ENCODE data around the gene IRS1.

The IRS1 gene

GRCh38 chr2:226818930-226819329 is 19.3 kb upstream of the IRS1 start:
- DNase-seq, result no peak

- no peak for DNase-seq
Observed at GRCh38 chr2:226813148-226813701, 13.6 kb upstream of the IRS1 start.

- DNase-seq, result no peak
Observed at GRCh38 chr2:226803410-226803809, 3.8 kb upstream of the IRS1 start.

GRCh38 chr2:226802573-226802972 is 3.0 kb upstream of the IRS1 start:
- DNase-seq, result peak; percentile 29

- peak; percentile 60 for DNase-seq
Observed at GRCh38 chr2:226800941-226801784, 1.5 kb upstream of the IRS1 start.

- DNase-seq, result no peak
Observed at GRCh38 chr2:226799976-226800940, 638 bp upstream of the IRS1 start.

- no peak for DNase-seq
Observed at GRCh38 chr2:226798422-226799210, 1.0 kb downstream of the IRS1 start.

- no peak for DNase-seq
Observed at GRCh38 chr2:226797989-226798421, 1.6 kb downstream of the IRS1 start.

- DNase-seq, result no peak
Observed at GRCh38 chr2:226797289-226797988, 2.2 kb downstream of the IRS1 start.

- no peak for DNase-seq
Observed at GRCh38 chr2:226796840-226797288, 2.8 kb downstream of the IRS1 start.

- DNase-seq, result no peak
Observed at GRCh38 chr2:226796012-226796839, 3.4 kb downstream of the IRS1 start.

GRCh38 chr2:226795281-226796011 is 4.2 kb downstream of the IRS1 start:
- no peak for DNase-seq

GRCh38 chr2:226794751-226795171 is 4.9 kb downstream of the IRS1 start:
- DNase-seq, result peak; percentile 40

- no peak for DNase-seq
Observed at GRCh38 chr2:226794196-226794661, 5.4 kb downstream of the IRS1 start.

GRCh38 chr2:226793646-226794045 is 6.0 kb downstream of the IRS1 start:
- no peak for DNase-seq

GRCh38 chr2:226792155-226792881 is 7.3 kb downstream of the IRS1 start:
- DNase-seq, result no peak

GRCh38 chr2:226791487-226792081 is 8.0 kb downstream of the IRS1 start:
- DNase-seq, result peak; percentile 63

GRCh38 chr2:226791056-226791486 is 8.5 kb downstream of the IRS1 start:
- peak; percentile 58 for DNase-seq

- no peak for DNase-seq
Observed at GRCh38 chr2:226790431-226790830, 9.2 kb downstream of the IRS1 start.

Data from DMS 273 treated with DMSO at 0.1 percent for 48 hours (cell line).